ENCODE data around the gene DYSF. TPM values are rescaled to one million over a fixed set of nuclear protein-coding genes. Genes with fewer than 3 reads are reported as not detected.

The DYSF gene
- polyA plus RNA-seq, 12 donors = 53.5 to 196 (median 112) TPM

- no peak for DNase-seq
Measured at GRCh38 chr2:71550801-71551630, 97.7 kb downstream of the DYSF start.

DNA sequence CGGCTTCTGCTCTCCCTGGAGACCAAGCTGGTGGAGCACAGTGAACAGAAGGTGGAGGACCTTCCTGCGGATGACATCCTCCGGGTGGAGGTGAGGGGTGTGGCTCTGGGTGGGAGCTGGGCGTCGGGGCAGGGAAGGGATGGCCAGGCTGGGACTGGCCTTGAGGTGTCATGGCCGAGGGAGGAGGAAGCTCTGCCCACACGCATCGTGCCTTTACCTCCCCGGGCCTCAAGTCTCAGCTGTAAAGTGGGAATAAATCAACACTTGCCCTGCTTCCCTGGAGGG lies 98.2 kb downstream of the DYSF start:
- DNase-seq = no peak

DNA sequence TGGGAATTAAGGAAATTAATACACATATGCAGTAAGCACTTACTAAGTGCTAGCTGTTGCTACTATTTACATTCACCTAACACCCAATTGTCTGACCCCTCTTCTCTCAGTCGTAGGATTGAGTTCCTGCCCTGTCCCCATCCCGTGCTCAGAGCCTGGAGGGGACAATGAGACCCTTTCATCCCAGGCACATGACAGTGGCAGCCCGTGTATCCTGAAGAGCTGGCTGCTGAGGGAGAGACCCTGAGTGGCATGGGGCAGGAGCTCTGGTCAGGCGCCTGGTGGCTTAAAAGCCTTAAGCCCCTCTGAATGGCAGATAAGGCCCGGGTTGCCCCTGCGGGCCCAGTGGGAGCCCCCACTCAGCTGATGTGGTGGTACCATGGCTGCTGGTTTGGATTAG lies 99.0 kb downstream of the DYSF start:
- no peak for DNase-seq

- no peak for DNase-seq
Measured at GRCh38 chr2:71552861-71553301, 99.5 kb downstream of the DYSF start.

DNA sequence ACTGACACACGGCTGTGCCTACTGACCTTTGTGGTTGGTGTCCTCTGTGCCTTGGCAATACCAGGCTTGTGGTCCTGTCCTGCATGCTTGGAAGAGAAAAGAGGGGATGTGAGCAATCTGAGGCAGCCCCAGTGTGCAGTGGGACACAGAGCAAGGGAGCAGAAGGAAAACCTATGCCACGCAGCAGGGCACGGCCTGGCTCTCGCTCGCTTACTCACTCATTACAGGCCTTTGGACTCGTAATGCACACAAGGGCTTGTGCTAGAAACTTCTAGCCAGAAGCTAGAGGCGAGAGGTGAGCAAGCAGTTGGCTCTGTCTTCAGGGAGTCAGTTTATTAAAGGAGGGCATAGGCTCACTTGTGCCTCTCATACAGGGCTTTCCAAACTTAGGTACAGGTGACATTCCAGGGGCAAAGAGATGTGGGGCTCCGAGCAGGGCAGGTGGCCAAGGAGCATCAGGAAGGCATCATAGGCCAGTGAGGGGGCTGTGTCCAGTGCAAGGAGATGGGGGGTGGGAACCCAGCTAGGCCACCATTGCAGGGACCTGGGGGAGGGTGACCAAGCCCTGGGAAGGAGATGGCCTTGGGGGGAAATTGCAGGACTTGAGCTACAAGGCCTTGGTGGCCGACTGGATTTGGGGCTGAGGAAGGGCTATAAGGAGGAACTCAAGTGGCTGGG lies 100.8 kb downstream of the DYSF start:
- DNase-seq = no peak

DNA sequence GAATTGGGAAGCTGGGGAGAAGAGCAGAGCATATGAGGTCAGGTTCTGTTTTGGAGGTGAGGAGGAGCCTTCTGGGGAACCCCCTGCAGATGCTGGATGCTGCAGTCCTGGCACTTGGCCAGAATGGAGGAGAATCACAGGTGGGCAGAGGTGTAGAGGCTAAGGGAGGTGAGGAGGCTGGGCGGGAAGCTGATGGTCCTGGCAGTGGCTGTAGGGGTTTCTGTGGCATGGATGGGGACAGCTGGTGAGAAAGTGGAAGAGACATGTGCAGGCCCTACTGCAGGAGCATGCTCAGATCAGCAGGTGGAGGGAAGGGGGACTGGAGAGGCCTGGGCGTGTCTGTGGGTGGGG lies 101.3 kb downstream of the DYSF start:
- DNase-seq = no peak

GRCh38 chr2:71555798-71556454 lies 102.6 kb downstream of the DYSF start:
- DNase-seq = no peak

DNA sequence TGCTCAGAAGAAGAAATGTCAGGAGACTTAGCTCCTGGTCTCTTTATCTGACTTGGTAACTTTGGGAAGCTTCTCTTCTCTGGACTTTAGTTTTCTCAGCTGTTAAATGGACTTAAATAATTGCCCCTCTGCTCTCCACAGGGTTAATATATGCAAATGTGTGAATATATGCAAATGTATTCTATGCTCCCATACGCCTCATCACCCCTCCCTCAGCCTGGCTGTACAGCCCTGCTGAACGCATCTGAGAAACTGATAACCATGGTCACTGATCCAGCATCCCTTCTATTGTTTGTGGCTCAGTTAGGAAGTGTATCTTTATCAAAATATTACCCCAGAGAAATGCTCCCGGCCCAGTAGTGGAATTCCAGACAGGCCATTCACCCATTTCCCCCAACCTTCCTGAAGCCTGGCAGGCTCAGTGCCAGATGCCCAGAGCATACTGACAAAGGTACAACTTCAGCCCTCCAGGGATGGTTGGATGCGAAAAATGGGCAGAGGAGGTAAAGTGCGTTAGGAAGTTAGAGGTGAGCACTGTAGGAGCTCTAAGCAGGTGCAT lies 103.4 kb downstream of the DYSF start:
- DNase-seq = no peak

DNA sequence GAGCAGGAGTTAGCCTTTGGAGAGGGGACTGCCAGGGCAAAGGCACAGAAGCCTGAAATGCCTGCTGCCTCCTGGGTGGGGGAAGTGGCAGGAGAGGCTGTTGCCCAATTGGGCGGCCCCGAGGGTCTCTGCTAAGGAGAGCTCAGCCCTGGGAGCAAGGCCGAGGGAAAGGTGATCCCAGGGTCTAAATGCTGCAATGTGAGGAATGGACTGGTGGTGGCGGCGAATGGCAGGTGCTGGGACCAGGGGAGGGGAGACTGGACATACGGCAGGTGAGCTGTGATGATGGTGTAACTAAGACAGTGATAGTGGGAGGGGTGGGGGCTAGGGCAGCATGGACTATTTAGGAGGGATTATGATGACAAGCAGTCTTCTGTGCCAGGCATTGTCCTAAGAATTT lies 104.0 kb downstream of the DYSF start:
- no peak for DNase-seq

GRCh38 chr2:71558300-71559051 lies 105.1 kb downstream of the DYSF start:
- DNase-seq = no peak

GRCh38 chr2:71559080-71559827 lies 105.9 kb downstream of the DYSF start:
- no peak for DNase-seq

DNA sequence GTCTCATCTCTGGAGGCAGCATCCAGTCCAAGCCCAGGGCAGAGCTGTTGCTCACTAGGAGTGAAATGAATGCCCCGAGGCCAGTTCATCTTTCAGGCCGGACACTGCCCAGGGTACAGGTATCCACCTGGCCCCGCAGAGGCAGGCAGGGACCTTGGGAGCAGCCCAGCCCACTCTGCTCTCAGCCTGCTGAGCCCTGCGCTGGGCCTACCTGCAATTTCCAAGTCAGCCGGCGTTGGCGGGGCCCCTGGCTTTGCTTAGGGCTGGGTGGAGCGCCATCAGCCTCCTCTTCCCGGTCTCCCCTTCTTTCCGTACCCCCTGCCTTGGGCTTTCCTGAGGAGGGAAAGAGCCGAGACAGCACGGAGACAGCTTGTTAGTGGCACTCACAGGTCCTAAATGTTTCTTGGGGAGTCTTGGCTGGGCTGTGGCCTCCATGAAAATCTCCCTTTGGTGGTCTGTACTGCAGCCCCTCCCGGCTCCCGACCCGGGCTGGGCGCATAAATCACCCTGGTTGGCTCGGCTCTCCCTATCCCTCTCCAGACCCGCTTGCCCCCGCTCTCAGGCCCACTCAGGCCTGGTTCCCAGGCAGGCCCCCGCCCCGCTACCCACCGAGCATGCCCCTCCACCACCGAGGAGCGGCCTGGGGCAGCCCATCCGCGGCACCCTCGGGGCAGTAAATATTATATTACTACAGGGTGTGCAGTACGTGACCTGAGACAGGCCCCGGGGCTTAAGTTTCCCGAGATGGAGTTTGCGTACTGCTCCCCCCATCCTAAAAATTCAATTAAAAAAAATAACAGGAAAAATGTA lies 106.7 kb downstream of the DYSF start:
- DNase-seq = no peak

- no peak for DNase-seq
Measured at GRCh38 chr2:71560638-71561011, 107.3 kb downstream of the DYSF start.

DNA sequence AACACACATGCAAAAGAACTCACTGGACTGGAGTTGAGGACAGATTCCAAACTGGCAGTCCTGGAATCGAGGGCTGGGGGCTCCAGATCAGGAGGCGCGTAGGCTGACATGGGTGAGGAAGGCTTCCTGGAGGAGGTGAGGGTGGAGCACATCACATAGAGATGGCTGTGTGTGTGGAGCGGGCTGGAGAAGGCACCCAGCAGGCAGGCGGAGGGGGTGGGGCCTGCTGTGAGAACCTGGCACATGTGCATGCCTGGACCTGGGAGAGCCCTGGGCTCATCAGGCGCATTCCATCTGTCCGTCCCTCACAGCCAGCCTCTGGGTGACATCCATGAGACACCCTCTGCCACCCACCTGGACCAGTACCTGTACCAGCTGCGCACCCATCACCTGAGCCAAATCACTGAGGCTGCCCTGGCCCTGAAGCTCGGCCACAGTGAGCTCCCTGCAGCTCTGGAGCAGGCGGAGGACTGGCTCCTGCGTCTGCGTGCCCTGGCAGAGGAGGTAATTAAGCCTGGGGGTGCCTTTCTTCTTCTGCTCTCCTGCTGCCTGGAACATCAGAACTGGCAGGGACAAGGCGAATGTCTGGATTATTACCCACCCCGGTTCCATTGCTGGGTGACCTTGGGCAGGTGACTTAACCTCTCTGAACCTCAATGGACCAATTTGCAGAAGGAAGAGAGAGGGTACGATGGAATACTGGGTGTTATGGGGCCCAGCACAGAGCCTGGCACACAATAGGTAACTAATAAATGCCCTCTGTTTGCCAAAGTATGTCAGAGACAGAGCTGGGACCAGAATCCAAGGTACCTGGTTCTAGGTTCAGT lies 108.3 kb downstream of the DYSF start:
- DNase-seq = no peak

GRCh38 chr2:71562518-71562917 lies 109.2 kb downstream of the DYSF start:
- DNase-seq = no peak

DNA sequence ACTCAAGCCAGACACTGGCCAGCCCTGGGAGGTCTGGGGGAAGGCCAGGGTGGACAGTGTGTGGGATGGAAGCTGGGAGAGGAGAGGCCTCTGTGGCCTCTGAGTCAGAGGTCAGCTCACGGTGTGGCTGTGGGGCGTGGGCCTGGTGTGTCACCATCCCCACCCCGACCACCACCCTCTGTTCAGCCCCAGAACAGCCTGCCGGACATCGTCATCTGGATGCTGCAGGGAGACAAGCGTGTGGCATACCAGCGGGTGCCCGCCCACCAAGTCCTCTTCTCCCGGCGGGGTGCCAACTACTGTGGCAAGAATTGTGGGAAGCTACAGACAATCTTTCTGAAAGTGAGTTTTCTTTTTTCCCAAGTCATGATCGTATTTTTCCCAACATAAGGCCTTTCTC lies 110.5 kb downstream of the DYSF start:
- DNase-seq = no peak

- no peak for DNase-seq
Measured at GRCh38 chr2:71564361-71564760, 111.0 kb downstream of the DYSF start.

GRCh38 chr2:71564790-71565189 lies 111.4 kb downstream of the DYSF start:
- no peak for DNase-seq

GRCh38 chr2:71566372-71566771 lies 113.0 kb downstream of the DYSF start:
- DNase-seq = no peak

- DNase-seq = no peak
Measured at GRCh38 chr2:71567625-71568024, 114.3 kb downstream of the DYSF start.
